HCT116 (cell line): ENCODE results near the gene CACNA1E.

Experiments used
- ATF3 ChIP-seq: IDR thresholded peaks from 2 replicates; pipeline ENCODE4 v1.6.1; 2012
- CEBPB ChIP-seq: IDR thresholded peaks from 2 replicates; pipeline ENCODE4 v1.6.1; 2012; ENCODE audit warnings: low read depth
- CTCF ChIP-seq, 3 experiments: fragments of 200-600 bp in 1 of 3; sonication (generic) in 1 of 3; IDR thresholded peaks in 2 of 3; conservative IDR thresholded peaks in 1 of 3; 2 replicates each; pipeline ENCODE4 v1.5.1; 2012 to 2017; ENCODE audit warnings: low read depth in 2 of 3, low read length in 2 of 3, antibody characterized with exemption in 1 of 3, borderline replicate concordance in 1 of 3, control low read depth in 1 of 3, mild to moderate bottlenecking in 1 of 3, mixed read lengths in 1 of 3, mixed run types in 1 of 3, moderate library complexity in 1 of 3; ENCODE audit not compliant: insufficient read depth in 1 of 3
- ELF1 ChIP-seq: IDR thresholded peaks from 2 replicates; pipeline ENCODE4 v1.6.1; 2012; ENCODE audit warnings: low read depth, borderline replicate concordance
- EZH2 ChIP-seq: fragments of 200-600 bp; sonication (generic); IDR thresholded peaks from 2 replicates; pipeline ENCODE4 v1.6.1; 2017; ENCODE audit warnings: antibody characterized with exemption, mixed run types
- EZH2phosphoT487 ChIP-seq: fragments of 200-600 bp; IDR thresholded peaks from 2 replicates; pipeline ENCODE4 v1.6.1; 2018; ENCODE audit warnings: antibody characterized with exemption, borderline replicate concordance
- MAX ChIP-seq: IDR thresholded peaks from 2 replicates; pipeline ENCODE4 v1.6.1; 2012
- POLR2A ChIP-seq: IDR thresholded peaks from 2 replicates; pipeline ENCODE4 v1.7.0; 2011; ENCODE audit warnings: borderline replicate concordance; ENCODE audit not compliant: insufficient read depth, insufficient read length; ENCODE audit errors: extremely low read depth
- POLR2AphosphoS5 ChIP-seq: IDR thresholded peaks from 2 replicates; pipeline ENCODE4 v1.6.1; 2011; ENCODE audit warnings: mild to moderate bottlenecking, low read depth, low read length, moderate library complexity
- REST ChIP-seq: IDR thresholded peaks from 2 replicates; pipeline ENCODE4 v1.6.1; 2012; ENCODE audit warnings: low read depth
- SIN3A ChIP-seq: IDR thresholded peaks from 2 replicates; pipeline ENCODE4 v1.6.1; 2012; ENCODE audit warnings: low read depth

- TF ChIP-seq MAX (no peak), CEBPB (no peak), CTCF (IDR thresholded peaks at IDR 0.05 in 2 of 3, conservative IDR thresholded peaks at IDR 0.05 in 1 of 3; ENCODE audit: borderline replicate concordance in 1 of 3, insufficient read depth in 1 of 3, low read depth in 2 of 3, low read length in 2 of 3) (no peak), EZH2 (no peak), POLR2AphosphoS5 (no peak), ATF3 (no peak), EZH2phosphoT487 (no peak), POLR2A (no peak), SIN3A (no peak), REST (no peak), ELF1 (no peak)
These were observed 135.2 kb downstream of the CACNA1E start for GRCh38 chr1:181618559-181618958.
